Cardiac muscle cell (in vitro differentiated cells and primary cell): ENCODE data around the gene SERPINB13. TPM values are rescaled to one million over a fixed set of nuclear protein-coding genes. Genes with fewer than 3 reads are reported as not detected.

Experiments
- DNase-seq, 2 donors: peaks; one replicate each; pipeline versions ENCODE4 v3.0.0 to v3.0.0-alpha.2; 2010 to 2017; ENCODE audit warnings: low read depth in 1 of 2, low spot score in 1 of 2
- H3K27ac ChIP-seq: fragments of 200-600 bp; sonication (generic); 2 replicates; pipeline ENCODE4 v1.5.1; 2016
- H3K27me3 ChIP-seq: fragments of 200-600 bp; sonication (generic); 2 replicates; pipeline ENCODE4 v1.6.0; 2016; ENCODE audit warnings: control low read depth
- H3K36me3 ChIP-seq: fragments of 200-600 bp; sonication (generic); 2 replicates; pipeline ENCODE4 v1.5.1; 2016; ENCODE audit warnings: control low read depth
- H3K4me1 ChIP-seq: fragments of 200-600 bp; sonication (generic); 2 replicates; pipeline ENCODE4 v1.8.1; 2017; ENCODE audit warnings: low read depth, mild to moderate bottlenecking, mixed run types
- H3K4me3 ChIP-seq: fragments of 200-600 bp; sonication (generic); 2 replicates; pipeline ENCODE4 v1.5.1; 2016; ENCODE audit warnings: mild to moderate bottlenecking
- H3K9me3 ChIP-seq: fragments of 200-600 bp; sonication (generic); 2 replicates; pipeline ENCODE4 v1.5.1; 2017; ENCODE audit warnings: low read depth, mild to moderate bottlenecking, control low read depth
- CTCF ChIP-seq: IDR thresholded peaks from 2 replicates; pipeline ENCODE4 v1.5.1; 2012; ENCODE audit warnings: low read depth, mild to moderate bottlenecking, low read length
- polyA plus RNA-seq: library from polyadenylated mRNA; unstranded; fragments of >200 nt; fragmentation: Nextera tagmentation; extraction: Ambion mirVana; gene quantifications from 2 replicates; pipeline ENCODE4 v1.2.1, GENCODE V29; 2016
- total RNA-seq: library from RNA; depleted of rRNA; stranded (reverse); fragments of >200 nt; gene quantifications from 2 replicates; pipeline ENCODE4 v1.2.3, GENCODE V29; 2016

The SERPINB13 gene
- total and polyA plus RNA-seq, 2 experiments from 2014 or later: not detected

- H3K9me3 ChIP-seq: no peaks in the 10 kb centered on the region
- no peak for DNase-seq
- no peaks in the 10 kb centered on the region for H3K27me3 ChIP-seq
- H3K27ac ChIP-seq: no peak overlapping the region
- H3K36me3 ChIP-seq: no peaks in the 10 kb centered on the region
- H3K4me3 ChIP-seq: no peak overlapping the region
- H3K4me1 ChIP-seq: no peaks in the 10 kb centered on the region
- no peak for TF ChIP-seq CTCF
Measured at GRCh38 chr18:63613420-63613819, 26.3 kb downstream of the SERPINB13 start.

- H3K36me3 ChIP-seq: no peaks in the 10 kb centered on the region
- no peak overlapping the region for H3K4me3 ChIP-seq
- no peak overlapping the region for H3K27ac ChIP-seq
- H3K4me1 ChIP-seq: no peaks in the 10 kb centered on the region
- TF ChIP-seq CTCF: no peak
- H3K9me3 ChIP-seq: no peaks in the 10 kb centered on the region
- no peak for DNase-seq
- H3K27me3 ChIP-seq: no peaks in the 10 kb centered on the region
Measured at GRCh38 chr18:63617049-63617914, 30.1 kb downstream of the SERPINB13 start.

GRCh38 chr18:63617915-63618234 lies 30.7 kb downstream of the SERPINB13 start:
- no peak for DNase-seq
- H3K27ac ChIP-seq: no peak overlapping the region
- no peaks in the 10 kb centered on the region for H3K36me3 ChIP-seq
- H3K9me3 ChIP-seq: no peaks in the 10 kb centered on the region
- no peak for TF ChIP-seq CTCF
- no peak overlapping the region for H3K4me3 ChIP-seq
- H3K27me3 ChIP-seq: no peaks in the 10 kb centered on the region
- H3K4me1 ChIP-seq: no peaks in the 10 kb centered on the region

- TF ChIP-seq CTCF: no peak
- Histone ChIP-seq H3K9me3 (no peaks in the 10 kb centered on the region), H3K36me3 (no peaks in the 10 kb centered on the region), H3K27ac (no peak overlapping the region), H3K27me3 (no peaks in the 10 kb centered on the region), H3K4me1 (no peaks in the 10 kb centered on the region), H3K4me3 (no peak overlapping the region)
- peak in 1 of 2 donors; percentile 8 for DNase-seq
Measured at GRCh38 chr18:63619661-63620060, 32.5 kb downstream of the SERPINB13 start.

- TF ChIP-seq CTCF: no peak
- Histone ChIP-seq H3K27me3 (no peaks in the 10 kb centered on the region), H3K4me1 (no peaks in the 10 kb centered on the region), H3K36me3 (no peaks in the 10 kb centered on the region), H3K9me3 (no peaks in the 10 kb centered on the region), H3K4me3 (no peak overlapping the region), H3K27ac (no peak overlapping the region)
- DNase-seq: no peak
Measured at GRCh38 chr18:63624863-63625262, 37.7 kb downstream of the SERPINB13 start.
